ENCODE results near the gene STX8.
A peak's percentile ranks its signal among the peaks of the same experiment; 100 is the strongest.

The STX8 gene

GRCh38 chr17:9435165-9435564 is 140.5 kb downstream of the STX8 start:
- no peak for DNase-seq

GRCh38 chr17:9434642-9435057 is 141.0 kb downstream of the STX8 start:
- no peak for DNase-seq

GRCh38 chr17:9432934-9433421 is 142.6 kb downstream of the STX8 start:
- DNase-seq: no peak

GRCh38 chr17:9432134-9432885 is 143.3 kb downstream of the STX8 start:
- DNase-seq: no peak

- DNase-seq: no peak
Measured at GRCh38 chr17:9431620-9432019, 144.0 kb downstream of the STX8 start.

- DNase-seq: peak; percentile 61
Measured at GRCh38 chr17:9427465-9428315, 147.9 kb downstream of the STX8 start.

- no peak for DNase-seq
Measured at GRCh38 chr17:9424071-9424640, 151.5 kb downstream of the STX8 start.

GRCh38 chr17:9421525-9421924 is 154.1 kb downstream of the STX8 start:
- DNase-seq: no peak

GRCh38 chr17:9419932-9420453 is 155.6 kb downstream of the STX8 start:
- DNase-seq: no peak

GRCh38 chr17:9414471-9414870 is 161.1 kb downstream of the STX8 start:
- DNase-seq: no peak

- DNase-seq: no peak
Measured at GRCh38 chr17:9410737-9411136, 164.9 kb downstream of the STX8 start.

- DNase-seq: no peak
Measured at GRCh38 chr17:9410301-9410700, 165.3 kb downstream of the STX8 start.

- no peak for DNase-seq
Measured at GRCh38 chr17:9409878-9410277, 165.7 kb downstream of the STX8 start.

GRCh38 chr17:9408868-9409829 is 166.5 kb downstream of the STX8 start:
- DNase-seq: no peak

- no peak for DNase-seq
Measured at GRCh38 chr17:9408381-9408780, 167.2 kb downstream of the STX8 start.

GRCh38 chr17:9406046-9406606 is 169.5 kb downstream of the STX8 start:
- no peak for DNase-seq

GRCh38 chr17:9403257-9403656 is 172.4 kb downstream of the STX8 start:
- DNase-seq: no peak

- DNase-seq: no peak
Measured at GRCh38 chr17:9402590-9403199, 172.9 kb downstream of the STX8 start.

- no peak for DNase-seq
Measured at GRCh38 chr17:9401434-9401833, 174.2 kb downstream of the STX8 start.

GRCh38 chr17:9389111-9389527 is 186.5 kb downstream of the STX8 start:
- DNase-seq: no peak

- DNase-seq: no peak
Measured at GRCh38 chr17:9386401-9386800, 189.2 kb downstream of the STX8 start.
